CD4-positive, alpha-beta T cell treated with Interleukin-17A for 1 hour (primary cell): ENCODE data around the gene FCER2.

Experiments used
- DNase-seq: peaks from one replicate; pipeline ENCODE4 v3.0.0-alpha.2; 2020

Gene FCER2

GRCh38 chr19:7732045-7732444 lies 30.1 kb upstream of the FCER2 start, which contains the start of gene CLEC4G:
Gene CLEC4G (minus strand): TSS chr19:7732110. CDS start chr19:7732102, 8 bp downstream.
- no peak for DNase-seq

- no peak for DNase-seq
These were observed 29.7 kb upstream of the FCER2 start for GRCh38 chr19:7731615-7732014.

- no peak for DNase-seq
These were observed 29.3 kb upstream of the FCER2 start for GRCh38 chr19:7731218-7731595.

- no peak for DNase-seq
These were observed 28.6 kb upstream of the FCER2 start for GRCh38 chr19:7730286-7731217.

GRCh38 chr19:7729831-7730285 lies 27.9 kb upstream of the FCER2 start:
- DNase-seq: no peak

GRCh38 chr19:7729211-7729610 lies 27.3 kb upstream of the FCER2 start:
- no peak for DNase-seq

- DNase-seq: no peak
These were observed 23.9 kb upstream of the FCER2 start for GRCh38 chr19:7725791-7726190.

GRCh38 chr19:7722231-7722651 lies 20.3 kb upstream of the FCER2 start:
- no peak for DNase-seq

- no peak for DNase-seq
These were observed 18.4 kb upstream of the FCER2 start for GRCh38 chr19:7720351-7720750.

GRCh38 chr19:7718668-7719067 lies 16.7 kb upstream of the FCER2 start:
- DNase-seq: no peak

- DNase-seq: no peak
These were observed 14.8 kb upstream of the FCER2 start for GRCh38 chr19:7716762-7717161.

GRCh38 chr19:7715671-7716070 lies 13.7 kb upstream of the FCER2 start:
- DNase-seq: no peak

- no peak for DNase-seq
These were observed 8.7 kb upstream of the FCER2 start for GRCh38 chr19:7710616-7711015.

- no peak for DNase-seq
These were observed 8.1 kb upstream of the FCER2 start for GRCh38 chr19:7709932-7710460.

GRCh38 chr19:7706955-7707456 lies 5.1 kb upstream of the FCER2 start:
- DNase-seq: no peak

- DNase-seq: no peak
These were observed 4.4 kb upstream of the FCER2 start for GRCh38 chr19:7706188-7706954.

GRCh38 chr19:7705387-7706187 lies 3.7 kb upstream of the FCER2 start:
- DNase-seq: peak; percentile 84

- no peak for DNase-seq
These were observed 2.5 kb upstream of the FCER2 start for GRCh38 chr19:7704280-7705060.

GRCh38 chr19:7703332-7703731 lies 1.4 kb upstream of the FCER2 start:
- DNase-seq: no peak

- no peak for DNase-seq
These were observed 780 bp downstream of the FCER2 start for GRCh38 chr19:7701049-7701653.
